NK-92 (cell line): ENCODE measurements around the gene PHACTR2.
"Not testable (repeated sequence)": the region's sequence is repeated elsewhere in the genome, so short reads cannot be mapped to it uniquely, and the experiment has no call there.

Experiments
- DNase-seq: peaks from one replicate; lab custom pipeline; 2025; ENCODE audit not compliant: unreplicated experiment; lab: John Stamatoyannopoulos, UW

Gene PHACTR2

DNA sequence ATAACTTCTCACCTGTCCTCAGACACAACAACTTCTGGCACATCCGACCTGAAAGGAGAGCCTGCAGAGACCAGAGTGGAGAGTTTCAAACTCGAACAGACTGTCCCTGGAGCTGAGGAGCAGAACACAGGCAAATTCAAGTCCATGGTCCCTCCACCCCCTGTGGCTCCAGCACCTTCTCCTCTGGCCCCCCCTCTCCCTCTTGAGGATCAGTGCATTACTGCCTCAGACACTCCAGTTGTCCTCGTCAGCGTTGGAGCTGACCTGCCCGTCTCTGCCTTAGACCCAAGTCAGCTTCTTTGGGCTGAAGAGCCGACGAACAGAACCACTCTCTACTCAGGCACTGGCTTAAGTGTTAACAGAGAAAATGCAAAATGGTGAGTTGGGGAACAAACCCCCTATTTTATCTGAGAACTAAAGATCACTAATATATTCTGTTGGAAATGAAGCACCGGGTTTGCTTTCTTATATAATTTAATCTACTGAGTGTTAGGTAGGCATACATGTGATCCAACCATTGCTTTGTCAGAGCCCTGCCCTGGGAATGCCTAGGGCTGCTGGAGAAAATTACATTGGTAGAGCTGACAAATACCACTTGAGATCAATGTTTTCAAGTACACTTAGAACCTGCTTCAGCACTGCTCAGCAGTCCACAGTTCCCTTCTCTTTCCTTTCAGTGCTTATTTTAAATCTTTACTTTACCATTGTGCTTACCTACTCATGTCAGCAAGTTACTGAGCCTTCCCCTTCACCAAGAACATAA, 87.8 kb downstream of the PHACTR2 start:
- DNase-seq, result no peak

DNA sequence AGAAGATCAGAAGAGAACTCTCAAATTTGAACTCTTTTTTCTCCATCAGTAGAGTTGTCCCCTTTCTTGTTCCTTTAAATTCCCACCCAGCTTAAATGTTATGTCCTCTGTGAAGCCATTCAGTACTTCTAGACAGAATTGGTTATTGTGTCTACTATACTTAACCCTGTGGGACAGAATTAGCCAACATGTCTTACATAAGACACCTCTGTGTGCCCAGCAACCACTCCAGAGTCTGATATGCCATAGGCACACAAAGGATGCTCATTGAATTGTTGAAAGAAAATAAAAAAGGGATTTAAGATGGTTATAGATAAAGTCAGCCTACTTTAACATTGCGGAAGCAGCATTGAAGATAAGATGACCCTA, 88.4 kb downstream of the PHACTR2 start:
- DNase-seq, result no peak

DNA sequence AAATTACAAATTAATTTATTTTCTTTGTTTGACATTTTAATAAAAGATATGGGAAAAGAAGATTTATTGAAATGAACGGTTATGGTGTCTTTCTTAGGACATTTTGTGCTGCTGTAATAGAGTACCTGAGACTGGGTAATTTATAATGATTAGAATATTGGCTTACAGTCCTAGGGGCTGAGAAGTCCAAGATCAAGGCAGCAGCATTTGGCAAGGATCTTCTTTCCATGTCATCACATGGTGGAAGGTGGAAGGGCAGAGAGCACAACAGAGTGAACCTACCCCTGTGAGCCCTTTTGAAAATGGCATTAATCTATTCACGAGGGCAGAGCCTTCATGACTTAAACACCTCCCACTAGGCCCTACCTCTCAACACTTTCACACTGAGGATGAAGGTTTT, 89.7 kb downstream of the PHACTR2 start:
- no peak for DNase-seq

DNA sequence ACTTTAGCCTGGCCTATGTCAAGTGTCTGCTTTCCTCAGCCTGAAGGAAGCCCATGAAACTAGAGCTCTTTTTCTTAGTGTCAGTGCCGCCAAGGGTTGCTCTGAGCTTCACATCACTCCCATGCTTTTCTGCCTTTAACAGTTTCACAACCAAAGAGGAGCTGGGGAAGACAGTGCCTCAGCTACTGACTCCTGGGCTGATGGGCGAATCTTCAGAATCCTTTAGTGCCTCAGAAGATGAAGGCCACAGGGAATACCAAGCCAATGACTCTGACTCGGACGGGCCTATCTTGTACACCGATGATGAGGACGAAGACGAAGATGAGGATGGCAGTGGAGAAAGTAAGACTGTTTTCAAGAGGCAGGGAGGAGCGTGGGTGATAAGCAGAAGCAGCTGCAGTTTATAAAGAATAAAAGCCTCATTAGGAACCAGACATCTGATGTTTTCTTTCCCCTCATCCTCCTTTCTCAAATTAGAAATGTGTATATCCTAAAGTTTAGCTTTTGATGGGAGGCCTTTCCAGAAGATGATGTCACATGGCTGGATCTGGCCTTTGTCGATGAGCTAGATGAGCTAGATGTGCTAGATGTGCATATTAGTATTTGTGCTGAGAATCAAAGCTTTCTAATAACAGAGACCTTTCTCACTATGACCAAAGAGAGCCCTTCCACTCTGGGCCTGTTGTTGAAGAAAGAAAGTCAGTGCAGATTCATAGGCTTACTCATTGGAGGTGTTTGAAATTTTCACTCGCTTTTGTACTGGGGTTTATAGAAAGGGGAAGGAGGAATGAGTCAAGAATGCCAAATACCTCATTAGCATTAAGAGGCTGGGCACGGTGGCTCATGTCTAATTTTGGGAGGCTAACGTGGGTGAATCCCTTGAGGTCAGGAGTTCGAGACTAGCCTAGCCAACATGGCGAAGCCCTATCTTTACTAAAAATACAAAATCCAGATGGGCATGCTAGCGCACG, 94.6 kb downstream of the PHACTR2 start:
- no peak for DNase-seq

DNA sequence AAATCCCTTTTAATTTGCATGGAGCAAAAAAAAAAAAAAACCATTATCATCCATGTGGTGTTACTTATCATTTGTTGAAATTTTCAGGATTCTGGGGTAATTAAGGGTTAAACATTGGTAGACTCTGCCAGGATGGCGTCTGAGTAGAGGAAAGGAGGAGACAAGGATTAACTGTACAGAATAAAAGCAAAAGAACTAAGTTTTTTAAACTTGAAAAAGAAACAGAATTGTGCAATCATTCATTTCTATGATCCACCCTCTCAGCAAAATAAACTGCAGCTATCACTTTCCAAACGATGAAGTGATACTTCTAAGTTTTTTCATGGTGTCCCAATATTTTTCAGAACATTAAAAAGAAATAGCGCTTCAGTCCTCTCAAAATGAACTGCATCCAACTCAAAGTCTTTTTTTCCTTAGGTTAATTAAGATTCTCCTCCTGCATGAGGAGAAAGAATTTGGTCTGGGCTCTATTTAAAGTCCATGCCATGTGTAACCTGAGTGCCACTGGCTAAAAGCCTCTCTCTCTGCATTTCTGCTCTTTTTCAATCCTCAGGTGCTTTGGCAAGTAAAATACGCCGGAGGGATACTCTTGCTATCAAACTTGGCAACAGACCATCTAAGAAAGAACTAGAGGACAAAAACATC, 95.9 kb downstream of the PHACTR2 start:
- DNase-seq, result no peak

- no peak for DNase-seq
Measured at GRCh38 chr6:143774347-143774746, 96.6 kb downstream of the PHACTR2 start.

DNA sequence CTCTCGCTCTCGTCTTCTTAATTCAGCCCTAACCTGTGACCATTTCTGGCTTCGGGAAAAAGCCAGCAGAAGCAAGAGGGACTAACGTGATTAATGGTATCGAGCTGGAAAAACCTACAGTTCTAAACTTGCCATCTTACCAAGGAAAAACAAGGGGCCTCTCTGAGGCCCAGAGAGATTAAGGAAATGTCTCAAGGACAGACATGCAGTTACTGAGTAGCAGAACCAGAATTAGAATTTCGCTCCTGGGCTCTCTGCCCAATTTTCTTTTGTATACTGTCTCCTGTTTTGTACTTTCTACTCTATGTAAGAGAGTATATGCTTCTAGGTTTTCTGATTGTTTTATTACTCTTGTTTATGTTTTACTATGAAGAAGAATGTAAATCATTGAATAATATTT, 97.6 kb downstream of the PHACTR2 start:
- DNase-seq, result no peak

DNA sequence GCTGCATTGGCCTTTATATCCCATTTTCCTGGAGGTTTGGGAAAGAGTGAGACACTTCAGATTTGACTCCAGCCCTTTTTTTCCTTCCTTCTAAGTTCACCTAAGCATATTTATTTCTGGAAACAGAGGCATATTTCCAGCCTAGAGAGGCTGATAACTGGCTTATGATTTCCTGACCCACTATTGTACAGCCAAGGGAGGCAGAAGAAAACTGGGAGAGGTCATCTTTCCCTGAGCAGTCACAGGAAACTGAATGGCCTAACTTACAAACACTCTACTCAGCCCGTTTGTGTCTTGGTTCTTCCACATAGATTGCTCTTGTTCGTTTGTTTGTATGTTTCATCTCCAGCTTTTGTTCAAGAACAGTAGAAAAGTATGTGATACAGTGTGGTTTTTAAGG, 101.2 kb downstream of the PHACTR2 start:
- no peak for DNase-seq

- DNase-seq, result no peak
Measured at GRCh38 chr6:143782481-143782880, 104.7 kb downstream of the PHACTR2 start.

DNA sequence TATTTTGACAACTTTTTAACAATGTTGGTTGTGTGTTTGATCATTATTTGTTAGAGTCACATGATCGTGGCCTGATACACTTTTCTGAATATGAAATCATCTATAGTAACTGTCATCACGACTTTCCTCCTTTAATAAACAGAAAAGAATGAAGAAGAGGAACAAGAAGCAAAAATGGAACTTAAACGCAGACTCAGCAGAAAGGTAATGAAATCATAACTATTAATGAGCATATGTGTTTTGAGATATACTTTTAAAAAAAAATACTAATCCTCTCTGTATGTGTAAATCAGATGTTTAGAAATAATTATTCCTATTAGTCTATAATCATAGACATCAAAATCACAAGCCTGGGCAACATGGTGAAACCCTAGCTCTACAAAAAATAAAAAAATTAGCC, 105.3 kb downstream of the PHACTR2 start:
- DNase-seq, result no peak

- no peak for DNase-seq
Measured at GRCh38 chr6:143784316-143784715, 106.6 kb downstream of the PHACTR2 start.

DNA sequence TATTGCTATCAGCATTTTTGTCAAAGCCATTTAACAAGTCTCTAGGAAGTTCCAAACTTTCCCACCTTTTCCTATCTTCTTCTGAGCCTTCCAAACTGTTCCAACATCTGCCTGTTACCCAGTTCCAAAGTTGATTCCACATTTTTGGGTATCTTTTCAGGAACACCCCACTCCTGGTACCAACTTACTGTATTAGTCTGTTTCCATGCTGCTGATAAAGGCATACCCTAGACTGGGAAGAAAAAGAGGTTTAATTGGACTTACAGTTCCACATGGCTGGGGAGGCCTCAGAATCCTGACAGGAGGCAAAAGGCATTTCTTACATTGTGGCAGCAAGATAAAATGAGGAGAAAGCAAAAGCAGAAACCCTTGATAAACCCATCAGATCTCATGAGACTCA, 108.6 kb downstream of the PHACTR2 start:
- DNase-seq, result not testable (repeated sequence)

- DNase-seq, result no peak
Measured at GRCh38 chr6:143792402-143793279, 114.9 kb downstream of the PHACTR2 start.

- DNase-seq, result no peak
Measured at GRCh38 chr6:143793280-143793619, 115.5 kb downstream of the PHACTR2 start.

DNA sequence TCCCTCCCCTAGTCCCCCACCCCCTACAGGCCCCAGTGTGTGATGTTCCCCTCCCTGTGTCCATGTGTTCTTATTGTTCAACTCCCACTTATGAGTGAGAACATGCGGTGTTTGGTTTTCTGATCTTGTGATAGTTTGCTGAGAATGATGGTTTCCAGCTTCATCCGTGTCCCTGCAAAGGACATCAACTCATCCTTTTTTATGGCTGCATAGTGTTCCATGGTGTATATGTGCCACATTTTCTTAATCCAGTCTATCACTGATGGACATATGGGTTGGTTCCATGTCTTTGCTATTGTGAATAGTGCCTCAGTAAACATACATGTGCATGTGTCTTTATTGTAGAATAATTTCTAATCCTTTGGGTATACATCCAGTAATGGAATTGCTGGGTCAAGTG, 118.8 kb downstream of the PHACTR2 start:
- DNase-seq, result not testable (repeated sequence)

GRCh38 chr6:143798487-143798886, 120.7 kb downstream of the PHACTR2 start:
- not testable (repeated sequence) for DNase-seq

DNA sequence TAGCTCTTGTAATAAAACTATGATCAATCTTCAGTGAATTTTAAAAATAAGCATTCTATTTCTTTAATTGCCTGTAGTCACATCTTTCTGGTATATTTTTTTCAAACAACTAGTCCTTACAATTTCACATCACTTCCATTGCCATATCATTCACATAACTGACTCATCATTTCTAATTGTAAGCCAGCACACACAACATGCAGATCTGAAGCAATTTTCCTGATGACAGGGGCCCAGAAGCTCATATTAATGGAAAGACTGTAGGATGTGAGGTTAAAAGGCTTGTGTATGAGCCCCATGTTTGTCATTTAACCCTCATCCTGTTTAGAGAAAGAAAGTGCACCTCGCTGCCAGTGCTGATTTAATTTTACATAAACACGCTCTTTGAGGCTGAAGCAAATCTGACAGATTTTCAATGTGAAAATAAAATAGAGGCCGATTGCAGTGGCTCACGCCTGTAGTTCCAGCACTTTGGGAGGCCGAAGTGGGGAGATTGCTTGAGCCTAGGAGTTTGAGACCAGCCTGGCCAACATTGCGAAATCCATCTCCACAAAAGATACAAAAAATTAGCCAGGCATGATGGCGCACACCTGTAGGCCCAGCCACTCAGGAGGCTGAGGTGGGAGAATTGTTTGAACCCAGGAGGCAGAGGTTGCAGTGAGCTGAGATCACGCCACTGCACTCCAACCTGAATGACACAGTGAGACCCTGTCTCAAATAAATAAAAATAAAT, 125.2 kb downstream of the PHACTR2 start:
- no peak for DNase-seq

DNA sequence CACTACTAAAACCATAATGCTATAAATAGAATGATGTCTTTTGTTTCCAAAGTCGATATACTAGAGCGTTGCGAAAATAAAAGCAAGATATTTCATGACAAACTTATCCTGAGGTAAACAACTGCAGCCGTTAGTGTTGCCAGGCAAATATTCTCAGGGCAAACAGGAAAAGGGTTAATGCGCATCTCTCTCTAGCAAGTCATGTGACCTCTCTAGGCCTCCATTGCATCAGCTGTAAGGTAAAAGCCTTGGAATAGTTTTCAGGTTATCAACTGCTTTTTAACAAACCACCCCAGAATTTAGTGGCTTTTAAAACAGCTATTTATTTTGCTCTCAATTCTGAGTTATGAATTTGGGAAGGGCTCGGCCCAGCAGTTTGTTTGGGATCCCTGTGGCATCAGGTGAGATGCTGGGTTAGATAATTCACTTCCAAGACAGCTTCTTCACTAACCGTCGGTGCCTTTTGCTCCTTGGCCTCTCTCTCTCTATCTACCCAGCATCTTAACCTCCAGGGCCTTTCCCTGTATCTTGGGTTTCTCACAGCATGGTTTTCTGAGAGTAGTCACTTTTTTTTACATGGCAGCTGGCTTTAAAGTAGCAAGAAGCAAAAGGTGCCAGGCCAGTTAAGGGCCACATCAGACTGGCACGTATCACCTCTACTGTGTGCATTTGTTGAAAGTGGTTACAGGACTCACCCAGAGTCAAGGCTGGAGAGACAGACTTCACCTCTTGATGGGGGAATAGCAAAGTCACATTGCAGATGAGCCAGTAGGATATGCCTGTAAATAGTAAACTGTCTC, 126.2 kb downstream of the PHACTR2 start:
- DNase-seq, result no peak

GRCh38 chr6:143804835-143805239, 127.1 kb downstream of the PHACTR2 start:
- DNase-seq, result no peak
